GM23338 (cell line): ENCODE results near the gene ARL15.

Experiments used
- CTCF ChIP-seq, 2 experiments: fragments of 200-600 bp in 1 of 2; sonication (generic) in 1 of 2; conservative IDR thresholded peaks; 2 replicates each; pipeline versions ENCODE4 v1.5.1 to v1.6.1; 2016 to 2017; ENCODE audit warnings: antibody characterized with exemption in 2 of 2, low read depth in 2 of 2, mild to moderate bottlenecking in 2 of 2, moderate library complexity in 1 of 2
- EZH2 ChIP-seq: fragments of 200-600 bp; sonication (generic); IDR thresholded peaks from one replicate; pipeline ENCODE4 v1.8.0; 2017; ENCODE audit warnings: antibody characterized with exemption, mild to moderate bottlenecking, low read depth; ENCODE audit not compliant: unreplicated experiment
- REST ChIP-seq: IDR thresholded peaks from one replicate; pipeline ENCODE4 v1.6.1; 2018; ENCODE audit warnings: antibody characterized with exemption; ENCODE audit not compliant: unreplicated experiment

GRCh38 chr5:54083245-54083644 is 227.1 kb downstream of the ARL15 start:
- TF ChIP-seq CTCF (conservative IDR thresholded peaks at IDR 0.05; ENCODE audit: low read depth in 2 of 2) = no peak
- TF ChIP-seq REST = no peak
- TF ChIP-seq EZH2 = no peak
